A673 (cell line): Measurements from ENCODE around the gene RORB. TPM values are rescaled to one million over a fixed set of nuclear protein-coding genes. Genes with fewer than 3 reads are reported as not detected.

Experiments used
- BruUV-seq: library from RNA; stranded (reverse); fragments of 400-500 nt; replicated peaks from 2 replicates; lab custom pipeline; 2021; lab: Mats Ljungman, UMichigan
- CTCF ChIA-PET: fragments of 300-600 bp; sonication (Branson Sonifier 250); formaldehyde crosslinking; loops from one replicate; lab custom pipeline; 2022; ENCODE audit warnings: antibody characterized with exemption; lab: Charles Lee
- POLR2A ChIA-PET: fragments of 300-600 bp; sonication (Branson Sonifier 250); formaldehyde crosslinking; loops from one replicate; lab custom pipeline; 2022; ENCODE audit warnings: antibody characterized with exemption; ENCODE audit not compliant: low non-redundant PET; lab: Charles Lee
- DNase-seq: peaks from one replicate; pipeline ENCODE4 v3.0.0-alpha.2; 2015; ENCODE audit warnings: low spot score
- H3K27ac ChIP-seq: fragments of 200-600 bp; sonication (generic); 2 replicates; pipeline ENCODE4 v1.5.1; 2016; ENCODE audit warnings: mixed run types, low read depth, mild to moderate bottlenecking, mixed read lengths, antibody characterized with exemption, low read length; ENCODE audit not compliant: poor library complexity, severe bottlenecking
- H3K27me3 ChIP-seq: fragments of 200-600 bp; sonication (generic); replicated peaks from 2 replicates; pipeline ENCODE4 v1.6.1; 2017; ENCODE audit warnings: mixed run types, low read depth, mild to moderate bottlenecking, mixed read lengths, antibody characterized with exemption, low read length; ENCODE audit not compliant: insufficient read depth, poor library complexity
- H3K36me3 ChIP-seq: fragments of 200-600 bp; sonication (generic); 2 replicates; pipeline ENCODE4 v1.6.1; 2016; ENCODE audit warnings: mixed run types, mild to moderate bottlenecking, mixed read lengths, antibody characterized with exemption, low read length; ENCODE audit not compliant: insufficient read depth, poor library complexity, severe bottlenecking
- H3K4me1 ChIP-seq: fragments of 200-600 bp; sonication (generic); 2 replicates; pipeline ENCODE4 v1.6.1; 2017; ENCODE audit warnings: mixed run types, mild to moderate bottlenecking, mixed read lengths, antibody characterized with exemption, low read length; ENCODE audit not compliant: insufficient read depth, poor library complexity, severe bottlenecking
- H3K4me3 ChIP-seq: fragments of 200-600 bp; sonication (generic); 2 replicates; pipeline ENCODE4 v1.5.1; 2016; ENCODE audit warnings: low read depth, mixed run types, mild to moderate bottlenecking, mixed read lengths, low read length; ENCODE audit not compliant: poor library complexity, severe bottlenecking
- H3K9me3 ChIP-seq: fragments of 200-600 bp; sonication (generic); 2 replicates; pipeline ENCODE4 v1.6.1; 2016; ENCODE audit warnings: mixed run types, low read depth, mild to moderate bottlenecking, mixed read lengths, antibody characterized with exemption, low read length; ENCODE audit not compliant: poor library complexity, severe bottlenecking
- EZH2 ChIP-seq: fragments of 200-600 bp; sonication (generic); IDR thresholded peaks from 2 replicates; pipeline ENCODE4 v1.6.1; 2017; ENCODE audit warnings: borderline replicate concordance, low read depth, mild to moderate bottlenecking, mixed read lengths, antibody characterized with exemption, low read length; ENCODE audit not compliant: poor library complexity, severe bottlenecking
- intact Hi-C: fragments of 100-400 bp; cut with micrococcal nuclease; formaldehyde crosslinking; loops from one replicate; pipeline ENCODE4 v1.10.0; 2022; ENCODE audit not compliant: unreplicated experiment
- total RNA-seq: library from RNA; stranded (reverse); gene quantifications from 2 replicates; pipeline ENCODE4 v1.2.3, GENCODE V29; 2021
- TF ChIP-seq, protein P1 (sequence below): fragments of 300-800, 200-600 bp; sonication (generic); conservative IDR thresholded peaks from 2 replicates; pipeline ENCODE4 v1.5.1; 2017; ENCODE audit warnings: low read depth, mild to moderate bottlenecking, antibody characterized with exemption, low read length, moderate library complexity, mixed read lengths

RORB gene
- total RNA-seq, 1 experiment from 2014 or later: 0.02 TPM

DNA sequence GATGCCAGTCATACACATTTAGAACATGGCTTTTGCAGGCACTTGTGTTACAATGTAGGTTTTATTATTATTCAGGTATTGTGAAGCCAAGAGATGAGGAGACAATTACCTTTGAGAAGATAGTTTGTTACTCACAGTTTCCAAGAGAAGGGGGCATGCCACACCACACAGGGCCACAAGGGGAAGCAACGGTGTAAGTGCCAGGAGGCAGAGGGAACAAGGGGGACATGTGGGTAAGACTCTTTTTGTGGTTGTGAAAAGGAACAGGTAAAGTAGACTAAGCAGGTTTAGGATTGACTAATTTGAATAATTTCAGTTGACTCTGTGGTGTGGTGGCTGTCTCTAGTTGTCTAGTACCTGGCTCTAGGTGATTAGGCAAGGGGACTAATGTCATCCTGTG lies 199.4 kb downstream of the RORB start:
- no TSS peak for BruUV-seq
- ChIA-PET POLR2A (no interaction called here), CTCF (no interaction called here)
- Histone ChIP-seq H3K4me1 (no peaks in the 10 kb centered on the region), H3K9me3 (no peaks in the 10 kb centered on the region), H3K27ac (no peak overlapping the region), H3K4me3 (no peak overlapping the region), H3K27me3 (no peaks in the 10 kb centered on the region), H3K36me3 (no peaks in the 10 kb centered on the region)
- DNase-seq: no peak
- intact Hi-C loops: no loop called here
- no peak for TF ChIP-seq EZH2
- TF ChIP-seq, protein P1, sequence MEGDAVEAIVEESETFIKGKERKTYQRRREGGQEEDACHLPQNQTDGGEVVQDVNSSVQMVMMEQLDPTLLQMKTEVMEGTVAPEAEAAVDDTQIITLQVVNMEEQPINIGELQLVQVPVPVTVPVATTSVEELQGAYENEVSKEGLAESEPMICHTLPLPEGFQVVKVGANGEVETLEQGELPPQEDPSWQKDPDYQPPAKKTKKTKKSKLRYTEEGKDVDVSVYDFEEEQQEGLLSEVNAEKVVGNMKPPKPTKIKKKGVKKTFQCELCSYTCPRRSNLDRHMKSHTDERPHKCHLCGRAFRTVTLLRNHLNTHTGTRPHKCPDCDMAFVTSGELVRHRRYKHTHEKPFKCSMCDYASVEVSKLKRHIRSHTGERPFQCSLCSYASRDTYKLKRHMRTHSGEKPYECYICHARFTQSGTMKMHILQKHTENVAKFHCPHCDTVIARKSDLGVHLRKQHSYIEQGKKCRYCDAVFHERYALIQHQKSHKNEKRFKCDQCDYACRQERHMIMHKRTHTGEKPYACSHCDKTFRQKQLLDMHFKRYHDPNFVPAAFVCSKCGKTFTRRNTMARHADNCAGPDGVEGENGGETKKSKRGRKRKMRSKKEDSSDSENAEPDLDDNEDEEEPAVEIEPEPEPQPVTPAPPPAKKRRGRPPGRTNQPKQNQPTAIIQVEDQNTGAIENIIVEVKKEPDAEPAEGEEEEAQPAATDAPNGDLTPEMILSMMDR: no peak

- no peaks in the 10 kb centered on the region for H3K36me3 ChIP-seq
- intact Hi-C loops: no loop called here
- DNase-seq: no peak
- no peaks in the 10 kb centered on the region for H3K27me3 ChIP-seq
- no peaks in the 10 kb centered on the region for H3K9me3 ChIP-seq
- TF ChIP-seq EZH2: no peak
- TF ChIP-seq, protein P1: no peak
- POLR2A ChIA-PET: no interaction called here
- CTCF ChIA-PET: no interaction called here
- H3K4me3 ChIP-seq: no peak overlapping the region
- no peaks in the 10 kb centered on the region for H3K4me1 ChIP-seq
- no peak overlapping the region for H3K27ac ChIP-seq
- no TSS peak for BruUV-seq
These were observed 200.4 kb downstream of the RORB start for GRCh38 chr9:74697535-74697934.

GRCh38 chr9:74711341-74711740 lies 214.2 kb downstream of the RORB start:
- intact Hi-C loops: no loop called here
- POLR2A ChIA-PET: no interaction called here
- CTCF ChIA-PET: no interaction called here
- no TSS peak for BruUV-seq
- H3K27me3 ChIP-seq: peaks cover 13% of the 10 kb centered on the region
- TF ChIP-seq EZH2: no peak
- TF ChIP-seq, protein P1: no peak
- H3K36me3 ChIP-seq: no peaks in the 10 kb centered on the region
- no peak overlapping the region for H3K27ac ChIP-seq
- no peaks in the 10 kb centered on the region for H3K9me3 ChIP-seq
- H3K4me1 ChIP-seq: no peaks in the 10 kb centered on the region
- DNase-seq: no peak
- H3K4me3 ChIP-seq: no peak overlapping the region
